Sigmoid colon (tissue), 4 donors: ENCODE measurements around the gene ZNF835.

Source experiments
- EP300 ChIP-seq, 4 donors: sonication (generic); formaldehyde crosslinking; IDR thresholded peaks; one replicate each; pipeline ENCODE4 v1.6.1; 2017; ENCODE audit warnings: antibody characterized with exemption in 4 of 4
- POLR2AphosphoS5 ChIP-seq, 4 donors: sonication (generic); formaldehyde crosslinking; IDR thresholded peaks; one replicate each; pipeline ENCODE4 v1.6.1; 2017; ENCODE audit warnings: antibody characterized with exemption in 4 of 4
- TF ChIP-seq, protein P1 (sequence below), 4 experiments: fragments of 450-650 bp in 3 of 4; fragments of 200-600 bp in 1 of 4; IDR thresholded peaks; one replicate each; pipeline ENCODE4 v1.5.1; 2016 to 2019; ENCODE audit warnings: antibody characterized with exemption in 4 of 4, mild to moderate bottlenecking in 3 of 4, moderate library complexity in 2 of 4

DNA sequence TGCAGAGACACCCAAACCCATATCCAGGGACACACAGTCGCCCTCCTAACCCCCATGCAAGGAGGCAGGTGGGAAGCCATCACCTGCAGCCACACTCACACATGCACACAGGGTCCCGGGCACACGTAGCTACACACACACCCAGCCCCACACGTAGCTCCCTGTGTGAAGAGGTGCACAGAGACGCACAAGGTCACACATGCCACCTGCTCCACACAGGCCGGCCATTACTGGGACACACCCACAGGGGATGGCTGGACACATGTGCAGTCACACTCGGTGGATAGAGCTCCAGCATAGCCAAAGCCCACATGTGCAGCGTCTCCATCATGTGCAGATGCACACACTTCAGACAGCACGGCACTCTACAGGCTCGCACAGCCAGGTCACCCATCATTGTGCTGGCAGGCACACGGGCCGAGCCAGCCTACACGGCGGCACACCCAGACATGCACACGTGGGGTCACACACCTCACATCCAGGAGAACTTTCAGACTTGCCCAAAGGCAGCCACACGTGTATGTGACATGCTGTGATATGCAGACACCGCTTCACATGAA, 1.1 kb downstream of the ZNF835 start:
- TF ChIP-seq, protein P1, sequence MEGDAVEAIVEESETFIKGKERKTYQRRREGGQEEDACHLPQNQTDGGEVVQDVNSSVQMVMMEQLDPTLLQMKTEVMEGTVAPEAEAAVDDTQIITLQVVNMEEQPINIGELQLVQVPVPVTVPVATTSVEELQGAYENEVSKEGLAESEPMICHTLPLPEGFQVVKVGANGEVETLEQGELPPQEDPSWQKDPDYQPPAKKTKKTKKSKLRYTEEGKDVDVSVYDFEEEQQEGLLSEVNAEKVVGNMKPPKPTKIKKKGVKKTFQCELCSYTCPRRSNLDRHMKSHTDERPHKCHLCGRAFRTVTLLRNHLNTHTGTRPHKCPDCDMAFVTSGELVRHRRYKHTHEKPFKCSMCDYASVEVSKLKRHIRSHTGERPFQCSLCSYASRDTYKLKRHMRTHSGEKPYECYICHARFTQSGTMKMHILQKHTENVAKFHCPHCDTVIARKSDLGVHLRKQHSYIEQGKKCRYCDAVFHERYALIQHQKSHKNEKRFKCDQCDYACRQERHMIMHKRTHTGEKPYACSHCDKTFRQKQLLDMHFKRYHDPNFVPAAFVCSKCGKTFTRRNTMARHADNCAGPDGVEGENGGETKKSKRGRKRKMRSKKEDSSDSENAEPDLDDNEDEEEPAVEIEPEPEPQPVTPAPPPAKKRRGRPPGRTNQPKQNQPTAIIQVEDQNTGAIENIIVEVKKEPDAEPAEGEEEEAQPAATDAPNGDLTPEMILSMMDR (IDR thresholded peaks at IDR 0.05): no peak
- no peak for TF ChIP-seq POLR2AphosphoS5 (IDR thresholded peaks at IDR 0.05)
- TF ChIP-seq EP300 (IDR thresholded peaks at IDR 0.05): no peak
